CD4-positive, alpha-beta T cell treated with Interleukin-17A for 4 hours (primary cell): ENCODE data around the gene PIAS1.
A peak's percentile ranks its signal among the peaks of the same experiment; 100 is the strongest.
"Not testable (repeated sequence)": the region's sequence is repeated elsewhere in the genome, so short reads cannot be mapped to it uniquely, and the experiment has no call there.

Experiments used
- DNase-seq: peaks from one replicate; pipeline ENCODE4 v3.0.0-alpha.2; 2020; ENCODE audit warnings: mixed read lengths

PIAS1 gene

GRCh38 chr15:68038246-68038645 lies 15.9 kb upstream of the PIAS1 start:
- DNase-seq: no peak

GRCh38 chr15:68040144-68040543 lies 14.0 kb upstream of the PIAS1 start:
- no peak for DNase-seq

DNA sequence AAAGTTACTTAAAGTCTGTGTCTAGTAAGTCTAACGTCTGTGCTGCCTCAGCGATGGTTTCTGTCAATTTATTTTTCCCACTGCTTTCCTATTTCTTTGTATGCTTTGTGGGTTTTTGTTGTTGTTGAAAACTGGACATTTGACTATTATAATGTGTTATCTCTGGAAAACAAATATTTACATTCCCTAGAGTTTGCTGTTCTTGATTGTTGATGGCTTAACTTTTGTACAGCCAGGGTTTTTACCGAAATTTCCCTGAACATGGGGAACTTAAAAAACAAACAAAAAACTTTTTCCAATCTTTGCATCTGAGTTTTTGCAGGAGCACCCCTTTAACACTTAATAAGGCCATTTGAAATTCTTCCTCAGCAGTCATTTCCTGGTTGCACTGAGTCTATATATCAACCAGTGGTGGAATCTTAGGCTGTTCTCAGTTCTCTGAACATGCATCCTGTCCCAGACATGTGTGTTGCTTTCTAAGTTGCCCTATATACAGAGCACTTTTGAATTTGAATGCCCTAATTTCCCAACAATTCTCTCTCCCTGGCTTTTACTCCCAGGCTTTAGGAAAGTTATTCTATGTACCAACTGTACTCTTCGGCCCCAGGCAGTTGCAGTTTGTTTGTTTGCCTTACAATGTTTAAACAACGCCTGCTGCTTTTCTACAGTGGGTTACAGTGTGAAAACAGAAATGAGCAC lies 11.8 kb upstream of the PIAS1 start:
- no peak for DNase-seq

DNA sequence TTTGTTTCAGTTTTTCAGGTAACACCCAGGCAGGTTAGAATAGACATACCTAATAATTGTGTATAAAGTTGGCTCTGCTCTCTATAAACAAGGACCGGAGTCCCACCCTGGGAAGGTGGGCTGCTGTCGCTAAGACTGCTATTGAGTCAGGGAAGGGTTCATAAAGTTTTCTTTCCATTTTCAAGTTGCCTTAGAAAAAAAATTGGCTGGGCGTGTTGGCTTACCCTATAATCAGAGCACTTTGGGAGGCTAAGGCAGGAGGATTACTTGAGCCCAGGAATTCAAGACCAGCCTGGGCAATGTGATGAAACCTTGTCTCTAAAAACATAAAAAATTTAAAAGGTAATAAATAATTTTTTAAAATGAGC lies 11.3 kb upstream of the PIAS1 start:
- no peak for DNase-seq

GRCh38 chr15:68045289-68046265 lies 8.5 kb upstream of the PIAS1 start:
- no peak for DNase-seq

DNA sequence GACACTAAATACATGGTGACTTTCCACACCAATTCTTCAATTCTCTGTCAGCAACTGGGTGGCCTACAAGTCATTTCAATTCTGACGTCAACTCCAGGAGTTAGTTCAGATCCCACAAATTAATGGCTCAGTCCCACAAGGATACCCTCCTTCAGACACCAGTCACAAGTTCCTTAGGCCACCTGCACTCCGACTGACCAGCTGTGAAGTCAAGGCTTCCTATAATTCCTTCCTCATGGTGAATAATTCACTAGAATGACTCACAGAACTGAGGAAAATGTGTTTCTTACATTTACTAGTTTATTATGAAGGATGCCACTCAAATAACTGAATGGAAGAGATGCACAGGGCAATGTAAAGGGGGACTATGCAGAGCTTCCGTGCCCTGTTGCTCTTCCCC lies 6.3 kb upstream of the PIAS1 start:
- DNase-seq: no peak

GRCh38 chr15:68051109-68051508 lies 3.0 kb upstream of the PIAS1 start:
- DNase-seq: no peak

- no peak for DNase-seq
Observed at GRCh38 chr15:68051907-68052306, 2.2 kb upstream of the PIAS1 start.

DNA sequence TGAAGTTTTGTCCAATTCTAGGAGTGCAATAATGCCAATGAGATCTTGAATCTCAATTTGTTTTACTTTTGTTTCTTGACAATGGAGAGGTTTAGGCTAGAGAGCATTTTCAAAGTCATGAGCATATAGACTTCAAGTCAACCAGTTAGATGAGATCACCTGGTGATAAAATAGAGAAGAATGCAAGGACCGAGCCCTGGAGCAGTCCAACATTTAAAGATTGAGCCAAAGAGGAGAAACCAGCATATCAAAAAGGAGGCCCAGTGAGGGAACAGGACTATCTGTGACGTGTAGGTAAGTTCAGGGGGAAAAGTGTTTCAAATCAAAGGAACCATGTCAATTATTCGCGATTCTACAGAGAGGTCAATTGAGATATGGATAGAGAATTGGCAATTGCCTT lies 1.7 kb upstream of the PIAS1 start:
- no peak for DNase-seq

DNA sequence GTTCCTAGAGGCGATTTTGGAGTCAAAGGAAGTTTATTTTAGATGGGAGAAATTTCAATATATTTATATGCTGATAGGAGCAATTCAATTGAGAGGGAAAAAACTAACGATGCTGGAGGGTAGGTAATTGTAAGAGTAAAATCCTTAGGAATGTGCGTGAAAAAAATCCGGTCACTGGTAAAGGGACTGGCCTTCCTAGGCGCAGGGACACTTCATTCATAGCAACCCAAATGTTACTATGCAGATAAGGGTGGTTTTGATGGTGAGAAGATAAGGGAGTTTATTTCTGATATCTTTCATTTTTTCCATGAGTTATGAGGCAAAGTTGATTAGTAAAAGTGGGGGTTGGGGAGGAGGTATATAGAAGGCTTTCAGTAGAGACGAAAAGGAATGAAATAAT lies 1.1 kb upstream of the PIAS1 start:
- no peak for DNase-seq

- peak; percentile 46 for DNase-seq
Observed at GRCh38 chr15:68054628-68055223, 611 bp downstream of the PIAS1 start.

DNA sequence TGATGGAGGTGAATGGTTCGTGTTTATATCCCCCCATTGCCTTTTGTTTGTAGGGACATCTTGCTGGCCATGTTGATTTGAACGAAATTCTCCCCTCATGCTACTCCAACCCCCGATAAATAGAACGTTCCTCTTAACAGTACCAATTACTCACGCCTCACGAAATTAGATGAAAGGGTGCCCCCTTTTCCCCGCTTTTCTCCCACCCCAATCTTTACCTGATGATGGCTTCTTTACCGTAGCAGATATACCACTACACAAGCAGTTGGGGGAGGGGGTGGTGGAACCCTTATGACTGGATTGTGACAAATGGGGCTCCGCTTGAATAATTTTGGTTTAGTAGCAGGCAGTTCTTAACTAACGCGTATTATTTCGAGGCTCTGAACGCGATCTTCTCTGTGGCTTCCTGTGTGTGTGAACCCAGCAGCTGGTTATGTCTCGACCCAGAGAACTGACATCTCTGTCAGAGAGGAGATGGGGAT lies 1.1 kb downstream of the PIAS1 start:
- peak; percentile 66 for DNase-seq

GRCh38 chr15:68056097-68056865 lies 2.2 kb downstream of the PIAS1 start:
- DNase-seq: no peak

DNA sequence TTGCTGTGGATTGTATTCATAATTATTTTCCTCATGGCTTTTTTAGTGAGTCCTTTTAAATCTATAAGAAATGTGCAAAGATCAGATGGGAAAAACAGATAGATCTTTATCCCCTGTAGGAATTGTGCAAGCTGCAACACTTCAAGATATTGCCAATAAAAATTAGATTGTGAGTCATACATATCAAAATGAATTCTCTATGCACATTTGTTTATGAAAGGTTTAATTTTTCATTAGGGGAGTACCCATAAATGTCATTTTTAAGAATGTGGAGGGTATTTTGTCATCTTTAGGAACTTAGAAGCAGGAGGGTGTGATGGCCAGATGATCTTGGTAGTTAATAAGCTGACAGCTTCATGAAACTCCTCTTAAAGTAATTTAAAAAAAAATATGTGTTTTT lies 2.9 kb downstream of the PIAS1 start:
- DNase-seq: no peak

DNA sequence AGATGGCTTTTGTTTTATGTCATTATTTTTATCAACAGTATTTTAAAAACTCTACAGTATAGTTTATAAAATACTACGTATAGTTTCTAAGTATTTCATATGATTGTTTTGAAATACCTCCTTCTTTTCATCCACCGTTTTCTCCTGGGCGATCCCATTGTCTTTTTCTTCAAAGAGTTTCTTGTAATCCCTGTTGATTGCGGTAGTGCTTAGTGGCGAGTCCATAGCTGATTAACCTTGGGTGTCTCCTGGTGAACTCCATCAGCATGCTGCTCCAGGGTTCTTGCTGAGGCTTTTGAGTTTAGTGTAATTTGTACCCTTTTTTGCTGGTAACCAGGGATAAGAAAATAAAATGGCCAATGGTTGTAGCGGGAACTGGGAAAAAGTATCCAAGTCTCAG lies 3.6 kb downstream of the PIAS1 start:
- no peak for DNase-seq

DNA sequence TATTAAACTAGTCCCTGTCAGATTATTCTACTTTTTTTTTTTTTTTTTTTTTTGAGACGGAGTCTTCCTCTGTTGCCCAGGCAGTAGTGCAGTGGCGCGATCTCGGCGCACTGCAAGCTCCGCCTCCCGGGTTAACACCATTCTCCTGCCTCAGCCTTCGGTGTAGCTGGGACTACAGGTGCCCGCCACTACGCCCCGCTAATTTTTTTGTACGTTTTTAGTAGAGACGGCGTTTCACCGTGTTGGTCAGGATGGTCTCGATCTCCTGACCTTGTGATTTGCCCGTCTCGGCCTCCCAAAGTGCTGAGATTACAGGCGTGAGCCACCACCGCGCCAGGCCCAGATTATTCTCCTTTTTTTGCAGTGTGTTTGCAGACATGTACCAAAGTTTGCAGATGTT lies 4.9 kb downstream of the PIAS1 start:
- DNase-seq: not testable (repeated sequence)

- no peak for DNase-seq
Observed at GRCh38 chr15:68059630-68060029, 5.5 kb downstream of the PIAS1 start.

GRCh38 chr15:68061171-68061570 lies 7.1 kb downstream of the PIAS1 start:
- no peak for DNase-seq

- DNase-seq: no peak
Observed at GRCh38 chr15:68061602-68062001, 7.5 kb downstream of the PIAS1 start.

DNA sequence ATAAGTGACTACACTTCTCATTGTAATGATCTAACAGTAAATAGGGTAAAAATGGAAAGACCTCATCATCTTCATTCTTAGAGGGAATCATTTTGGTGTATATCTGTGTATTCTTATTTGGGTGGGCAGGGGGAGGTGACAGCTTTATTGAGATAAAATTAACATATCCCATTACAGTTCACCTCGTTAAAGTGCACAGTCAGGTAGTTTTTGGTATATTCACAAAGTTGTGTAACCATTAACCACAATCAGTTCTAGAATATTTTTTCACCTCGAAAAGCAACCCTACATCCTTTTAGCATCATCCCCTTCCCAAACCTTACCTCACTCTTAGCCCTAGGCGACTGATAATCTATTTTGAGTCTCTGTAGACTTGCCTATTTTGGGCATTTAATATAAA lies 8.1 kb downstream of the PIAS1 start:
- DNase-seq: no peak

GRCh38 chr15:68062946-68063465 lies 8.9 kb downstream of the PIAS1 start:
- DNase-seq: no peak

DNA sequence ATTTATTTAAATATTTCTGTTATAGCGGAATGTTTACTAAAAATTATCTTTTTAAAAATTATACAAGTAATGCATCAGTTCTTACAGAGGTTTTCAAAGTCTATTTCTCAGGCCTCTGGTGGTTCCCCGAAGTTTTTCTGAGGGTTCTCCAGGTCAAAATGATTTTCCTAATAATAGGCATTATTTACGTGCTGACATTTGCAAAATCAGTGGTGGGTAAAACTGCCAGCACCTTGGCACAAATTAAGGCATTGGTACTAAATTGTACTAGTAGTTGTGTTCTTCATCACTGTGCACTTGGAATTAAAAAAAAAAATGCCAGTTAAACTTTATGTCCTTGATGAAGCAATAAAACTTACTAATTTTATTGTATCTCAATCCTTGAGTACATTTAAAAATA lies 9.5 kb downstream of the PIAS1 start:
- DNase-seq: no peak
